ENCODE measurements around the gene NPM1.
A peak's percentile ranks its signal among the peaks of the same experiment; 100 is the strongest.
"Not testable (repeated sequence)": the region's sequence is repeated elsewhere in the genome, so short reads cannot be mapped to it uniquely, and the experiment has no call there.

NPM1 gene

DNA sequence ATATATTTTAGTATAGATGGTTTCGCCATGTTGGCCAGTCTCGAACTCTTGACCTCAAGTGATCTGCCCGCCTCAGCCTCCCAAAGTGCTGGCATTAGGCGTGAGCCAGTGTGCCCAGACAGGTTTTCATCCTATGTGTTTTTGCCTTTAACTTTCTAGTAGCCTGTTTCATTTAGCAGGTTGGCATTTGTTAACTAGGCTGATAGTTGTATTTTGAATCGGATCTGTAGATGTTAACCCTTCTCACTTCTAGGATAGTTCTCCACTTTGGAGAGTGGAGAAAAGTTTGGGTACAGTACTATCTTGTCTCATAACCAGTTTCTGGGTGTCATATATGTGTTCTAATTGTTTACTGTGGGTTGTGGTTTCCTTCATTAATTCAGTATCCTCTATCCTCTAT lies 24.5 kb downstream of the NPM1 start:
- no peak for DNase-seq (ENCODE audit: low read depth in 3 of 3)

DNA sequence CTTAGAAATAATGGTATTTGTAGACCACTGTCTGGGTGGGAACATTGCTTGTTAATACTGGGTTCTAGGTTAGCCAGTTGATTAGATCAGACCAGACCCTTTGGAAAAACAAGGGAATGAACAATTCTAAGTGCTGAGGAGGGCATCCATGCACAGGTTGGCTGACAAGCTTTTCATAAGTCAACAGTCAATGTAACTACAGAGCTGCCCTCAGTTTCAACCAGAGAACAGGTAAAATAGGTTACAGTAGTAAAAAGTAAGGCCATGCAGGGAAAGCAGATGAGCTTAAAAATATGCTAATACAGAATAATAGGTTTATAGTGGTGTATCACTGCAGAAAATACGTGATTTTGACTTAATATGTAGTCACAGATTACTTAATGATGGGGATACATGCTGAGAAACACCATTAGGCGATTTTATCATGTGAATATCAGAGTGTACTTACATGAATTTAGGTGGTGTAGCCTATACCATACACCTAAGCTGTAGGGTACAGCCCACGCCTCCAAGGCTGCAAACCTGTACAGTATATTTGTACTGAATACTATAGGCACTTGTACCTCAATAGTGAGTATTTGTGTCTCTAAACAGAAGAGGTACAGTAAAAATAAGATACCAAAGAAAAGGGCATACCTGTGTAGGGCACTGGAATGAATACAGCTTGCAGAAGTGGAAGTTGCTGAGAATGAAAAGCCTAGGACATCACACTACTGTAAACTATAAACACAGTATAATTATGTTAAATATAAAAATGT lies 25.7 kb downstream of the NPM1 start:
- no peak for DNase-seq (ENCODE audit: low read depth in 3 of 3)

GRCh38 chr5:171413993-171414392 lies 26.3 kb downstream of the NPM1 start:
- not testable (repeated sequence) for DNase-seq (ENCODE audit: low read depth in 3 of 3)

GRCh38 chr5:171415115-171415730 lies 27.6 kb downstream of the NPM1 start:
- no peak for DNase-seq (ENCODE audit: low read depth in 3 of 3)

DNA sequence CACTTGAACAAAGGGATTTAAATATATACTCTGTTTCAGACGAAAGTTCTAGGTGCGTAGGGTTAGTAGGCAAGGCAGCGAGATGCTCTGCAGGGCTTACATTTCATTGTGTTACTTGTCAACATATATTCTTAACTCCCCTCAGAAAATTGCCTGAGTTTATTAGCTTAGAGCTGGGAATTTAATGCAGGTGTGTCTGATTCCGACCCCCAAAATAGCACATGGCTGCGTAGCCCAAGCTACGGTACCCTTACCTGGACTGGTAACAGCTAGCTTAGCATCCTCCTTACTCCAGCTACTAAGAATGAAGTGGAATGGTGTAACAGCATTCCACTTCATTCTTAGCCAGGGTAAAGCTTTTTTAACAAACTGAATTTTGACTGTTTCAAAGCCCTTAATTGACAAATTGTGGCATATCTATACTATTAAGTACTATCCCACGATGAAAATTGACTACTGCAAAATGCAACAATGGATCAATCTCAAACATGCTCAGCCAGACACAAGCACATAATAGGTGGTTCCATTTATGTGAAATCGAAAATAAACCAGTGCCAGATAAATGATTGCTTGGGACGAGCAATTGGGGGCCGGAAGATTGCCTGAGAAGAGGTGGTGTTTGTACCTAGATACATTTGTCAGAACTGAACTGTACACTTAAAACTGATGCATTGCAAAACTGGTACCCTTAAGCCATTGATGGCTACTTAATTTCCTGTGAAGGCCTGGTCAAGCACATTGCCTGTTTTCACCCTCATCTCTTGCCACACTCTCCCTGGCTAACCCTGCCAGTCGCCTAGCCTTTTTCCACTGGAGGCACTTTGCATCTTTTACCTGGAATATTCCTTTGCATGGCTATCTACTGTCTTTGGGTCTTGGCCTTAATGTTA lies 28.8 kb downstream of the NPM1 start:
- no peak for DNase-seq (ENCODE audit: low read depth in 3 of 3)

DNA sequence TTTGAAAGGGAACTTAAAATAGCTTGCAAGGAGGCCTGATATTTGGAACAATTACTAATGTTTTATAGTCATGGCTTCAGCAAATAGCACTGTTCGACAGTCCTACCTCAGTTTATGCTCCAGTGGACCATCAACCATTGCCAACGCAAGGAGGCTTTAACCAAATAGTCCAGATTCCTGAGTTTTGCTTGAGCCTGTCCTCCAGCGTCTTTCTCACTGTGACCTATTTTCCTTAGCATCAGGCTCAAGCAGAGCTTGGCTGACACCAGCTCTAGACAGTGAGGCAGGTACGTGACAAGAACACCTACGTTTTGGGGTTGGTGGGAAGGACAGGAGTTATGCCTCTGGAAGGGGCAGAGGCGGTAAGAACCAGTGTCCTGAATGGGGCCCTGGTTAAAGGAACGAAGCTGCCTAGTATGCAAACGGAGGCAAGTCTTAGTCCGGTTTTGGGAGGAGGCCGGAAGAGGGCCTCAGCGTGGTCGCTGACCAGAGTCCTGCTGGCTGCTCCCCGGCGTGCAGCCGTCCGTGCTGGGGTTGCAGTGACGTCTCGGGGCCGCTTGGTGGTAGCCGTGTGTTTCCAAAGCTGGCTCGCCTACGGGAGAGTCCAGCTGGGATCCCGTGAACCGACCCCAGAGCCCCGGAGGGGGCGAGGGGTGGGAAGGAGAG lies 30.8 kb downstream of the NPM1 start:
- DNase-seq (ENCODE audit: low read depth in 3 of 3): peak in 2 of 3 experiments; percentile 28 to 58

GRCh38 chr5:171418982-171419687 lies 31.5 kb downstream of the NPM1 start, which contains the start of gene FGF18:
Gene FGF18 (plus strand): TSS chr5:171419647. CDS start chr5:171420200, 553 bp downstream.
- DNase-seq (ENCODE audit: low read depth in 3 of 3): peak in 1 of 3 experiments; percentile 47

GRCh38 chr5:171419688-171420430 lies 32.2 kb downstream of the NPM1 start:
- peak in 1 of 3 experiments; percentile 35 for DNase-seq (ENCODE audit: low read depth in 3 of 3)

GRCh38 chr5:171420431-171421241 lies 33.0 kb downstream of the NPM1 start:
- DNase-seq (ENCODE audit: low read depth in 3 of 3): no peak

DNA sequence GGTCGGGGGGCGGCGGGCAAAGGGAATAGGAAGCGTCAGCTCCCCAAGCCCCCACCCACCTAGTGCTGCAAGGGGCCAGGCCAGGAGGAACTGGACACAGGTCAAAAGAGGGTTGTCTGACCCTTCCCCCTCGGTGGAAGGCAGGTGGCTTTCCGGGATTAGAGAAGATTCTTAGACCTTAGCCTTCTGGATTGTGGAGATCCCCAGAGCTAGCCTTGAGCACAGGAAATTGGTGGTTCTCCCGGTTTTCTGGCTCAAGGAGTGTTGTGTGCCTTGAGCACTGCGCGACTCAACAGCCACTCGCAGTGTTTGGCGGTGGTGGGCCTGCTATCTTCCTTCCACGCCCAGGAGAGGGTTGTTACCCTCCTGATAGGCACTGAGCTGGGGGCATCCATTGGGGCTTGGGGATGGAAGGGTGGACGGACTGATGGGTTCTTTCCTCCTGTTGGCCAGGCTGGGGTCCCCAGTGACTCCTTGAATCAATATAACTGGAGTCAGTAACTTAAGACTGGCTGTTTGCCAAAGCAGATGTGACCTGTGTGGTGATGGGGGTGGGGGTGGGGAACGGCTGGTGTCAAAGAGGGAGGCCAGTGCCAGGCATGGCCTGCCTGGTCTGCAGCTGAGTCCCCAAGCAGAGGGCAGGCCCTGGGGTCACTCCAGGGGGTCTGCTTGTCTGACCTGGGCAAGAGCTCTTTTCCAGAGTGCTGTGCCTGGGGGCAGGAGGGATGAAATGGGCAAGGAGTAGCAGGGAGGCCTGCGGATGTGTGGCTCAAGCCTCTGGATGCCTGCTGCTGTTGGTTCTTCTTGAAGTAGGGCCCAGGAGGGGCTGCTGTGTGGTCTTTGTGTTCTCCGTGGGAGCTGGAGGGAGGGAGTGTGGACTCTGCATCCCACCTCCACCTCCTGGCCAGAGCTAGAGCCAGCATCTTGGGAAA lies 33.9 kb downstream of the NPM1 start:
- DNase-seq (ENCODE audit: low read depth in 3 of 3): no peak

DNA sequence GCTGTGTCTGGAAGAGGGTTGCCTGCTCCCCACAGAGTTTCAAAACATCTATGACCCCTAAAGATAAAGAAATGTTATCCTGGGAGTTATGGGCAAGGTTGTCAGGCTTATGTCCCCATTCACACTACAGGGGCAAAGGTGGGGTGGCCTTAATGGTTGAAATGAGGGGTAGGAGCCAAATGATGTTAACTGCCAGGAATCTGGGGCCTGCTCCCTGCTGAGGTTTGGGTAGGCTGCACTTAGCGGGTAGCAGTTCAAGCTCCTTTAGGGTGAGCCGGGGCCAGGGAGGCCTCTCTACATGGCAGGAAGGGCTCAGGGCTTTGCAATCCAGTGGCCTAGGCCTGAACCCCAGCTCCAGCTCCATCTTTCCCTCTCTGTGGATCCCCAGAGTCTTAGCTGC lies 34.8 kb downstream of the NPM1 start:
- DNase-seq (ENCODE audit: low read depth in 3 of 3): no peak

GRCh38 chr5:171422902-171423663 lies 35.4 kb downstream of the NPM1 start:
- no peak for DNase-seq (ENCODE audit: low read depth in 3 of 3)

DNA sequence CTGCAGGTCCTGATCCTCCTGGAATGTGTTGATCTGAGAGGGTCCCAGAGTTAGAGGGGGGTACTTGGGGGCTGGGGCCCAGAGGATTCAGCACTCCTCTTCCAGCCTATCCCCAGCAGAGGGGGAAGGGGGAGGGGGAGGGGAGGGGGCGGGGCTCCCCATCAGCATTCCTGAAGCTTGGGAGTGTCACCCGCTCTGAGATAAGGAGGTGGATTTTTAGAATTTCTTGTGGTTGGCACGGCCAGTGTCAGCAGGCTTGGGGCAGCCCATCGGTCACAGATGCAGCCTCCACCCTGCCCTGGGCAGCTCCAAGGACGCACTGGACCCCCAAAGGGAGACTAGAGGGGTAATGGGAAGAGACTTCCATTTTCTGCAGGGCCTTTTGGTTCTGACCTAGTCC lies 37.1 kb downstream of the NPM1 start:
- DNase-seq (ENCODE audit: low read depth in 3 of 3): no peak

GRCh38 chr5:171425596-171426244 lies 38.1 kb downstream of the NPM1 start:
- DNase-seq (ENCODE audit: low read depth in 3 of 3): no peak

GRCh38 chr5:171426266-171426665 lies 38.6 kb downstream of the NPM1 start:
- no peak for DNase-seq (ENCODE audit: low read depth in 3 of 3)

- DNase-seq (ENCODE audit: low read depth in 3 of 3): no peak
Measured at GRCh38 chr5:171426680-171427079, 39.0 kb downstream of the NPM1 start.

Measured in stimulated activated CD4-positive, alpha-beta T cell treated with anti-CD3 and anti-CD28 coated beads, TNF-alpha, amount 100 ng/mL, for 24 hours (primary cell).